GM19035 (cell line): ENCODE measurements around the gene SLC2A8.

Experiments used
- ATAC-seq: cut with Tn5 transposase; IDR thresholded peaks from one replicate; pipeline ENCODE4 v1.9.1; 2021; ENCODE audit not compliant: unreplicated experiment

Gene SLC2A8

DNA sequence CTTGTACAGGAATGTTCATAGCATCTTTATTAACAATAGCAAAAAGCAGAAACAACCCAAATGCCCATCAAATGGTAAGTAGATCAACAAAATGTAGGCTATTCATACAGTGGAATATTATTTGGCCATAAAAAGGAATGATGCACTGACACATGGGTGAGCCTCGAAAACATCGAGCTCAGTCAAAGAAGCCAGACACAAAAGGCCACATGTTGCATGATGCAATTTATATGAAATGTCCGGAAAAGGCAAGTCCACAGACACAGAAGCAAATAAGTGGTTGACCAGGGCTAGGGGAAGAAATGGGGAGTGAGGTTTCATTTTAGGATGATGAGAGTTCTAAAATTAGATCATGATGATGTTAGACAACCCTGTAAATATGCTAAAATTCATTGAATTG lies 16.5 kb upstream of the SLC2A8 start:
- no peak for ATAC-seq

DNA sequence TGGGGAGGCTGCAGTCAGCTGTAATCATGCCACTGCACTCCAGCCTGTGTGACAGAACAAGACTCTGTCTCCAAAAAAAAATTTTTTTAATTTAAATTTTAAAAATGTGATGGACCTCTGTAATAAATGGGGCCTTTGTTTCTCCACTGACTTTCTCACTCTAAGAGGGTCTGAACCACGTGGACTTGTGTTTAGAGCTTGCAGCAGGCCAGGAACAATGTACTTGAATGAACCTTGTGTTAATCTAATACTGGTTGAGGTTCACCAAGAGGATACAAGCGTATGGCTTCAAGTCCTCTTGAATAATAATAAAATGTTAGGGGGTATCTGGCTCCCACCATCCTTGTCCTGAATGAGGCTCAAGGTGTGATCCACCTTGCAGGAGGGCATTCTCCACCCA lies 14.4 kb upstream of the SLC2A8 start:
- no peak for ATAC-seq

DNA sequence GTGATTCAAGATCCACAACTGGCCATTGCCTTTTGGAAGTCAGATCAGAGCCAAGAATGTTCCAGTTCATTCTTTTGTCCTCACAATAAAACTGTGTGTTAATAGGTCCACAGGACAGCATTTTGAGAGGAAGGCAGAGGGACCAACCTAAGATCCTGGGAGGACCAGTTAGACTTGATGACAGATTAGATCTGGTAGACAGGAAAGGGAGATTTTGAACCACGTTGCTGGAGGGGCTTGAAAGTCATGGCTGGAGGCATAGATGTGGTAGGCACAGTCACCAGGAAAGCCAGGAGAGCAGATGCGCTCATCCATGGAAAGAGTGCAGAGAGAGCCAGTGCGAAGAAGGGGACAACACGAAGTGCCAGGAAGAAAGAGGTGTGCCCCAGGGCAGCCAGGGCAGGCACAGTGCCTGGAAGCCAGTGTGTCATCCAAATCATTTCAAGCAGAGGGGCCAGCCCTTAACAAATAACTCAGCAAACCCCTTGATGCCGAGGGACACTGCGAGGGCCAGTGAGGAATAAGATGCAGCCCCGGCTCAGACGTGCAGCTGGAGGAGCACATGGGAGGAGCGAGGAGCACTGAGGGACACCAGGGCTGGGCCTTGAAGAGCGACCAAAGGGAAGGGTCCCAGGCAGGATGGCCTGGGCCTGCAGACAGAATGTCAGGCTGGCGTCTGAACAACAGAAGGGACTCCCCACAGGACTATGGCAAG lies 12.8 kb upstream of the SLC2A8 start:
- no peak for ATAC-seq

GRCh38 chr9:127384901-127385300 lies 12.1 kb upstream of the SLC2A8 start:
- ATAC-seq = no peak

GRCh38 chr9:127386249-127386648 lies 10.7 kb upstream of the SLC2A8 start:
- no peak for ATAC-seq

- ATAC-seq = no peak
Observed at GRCh38 chr9:127386981-127387380, 10.0 kb upstream of the SLC2A8 start.

- peak; percentile 85 for ATAC-seq
Observed at GRCh38 chr9:127388037-127388855, 8.7 kb upstream of the SLC2A8 start.

GRCh38 chr9:127388856-127389238 lies 8.1 kb upstream of the SLC2A8 start:
- ATAC-seq = peak; percentile 8

DNA sequence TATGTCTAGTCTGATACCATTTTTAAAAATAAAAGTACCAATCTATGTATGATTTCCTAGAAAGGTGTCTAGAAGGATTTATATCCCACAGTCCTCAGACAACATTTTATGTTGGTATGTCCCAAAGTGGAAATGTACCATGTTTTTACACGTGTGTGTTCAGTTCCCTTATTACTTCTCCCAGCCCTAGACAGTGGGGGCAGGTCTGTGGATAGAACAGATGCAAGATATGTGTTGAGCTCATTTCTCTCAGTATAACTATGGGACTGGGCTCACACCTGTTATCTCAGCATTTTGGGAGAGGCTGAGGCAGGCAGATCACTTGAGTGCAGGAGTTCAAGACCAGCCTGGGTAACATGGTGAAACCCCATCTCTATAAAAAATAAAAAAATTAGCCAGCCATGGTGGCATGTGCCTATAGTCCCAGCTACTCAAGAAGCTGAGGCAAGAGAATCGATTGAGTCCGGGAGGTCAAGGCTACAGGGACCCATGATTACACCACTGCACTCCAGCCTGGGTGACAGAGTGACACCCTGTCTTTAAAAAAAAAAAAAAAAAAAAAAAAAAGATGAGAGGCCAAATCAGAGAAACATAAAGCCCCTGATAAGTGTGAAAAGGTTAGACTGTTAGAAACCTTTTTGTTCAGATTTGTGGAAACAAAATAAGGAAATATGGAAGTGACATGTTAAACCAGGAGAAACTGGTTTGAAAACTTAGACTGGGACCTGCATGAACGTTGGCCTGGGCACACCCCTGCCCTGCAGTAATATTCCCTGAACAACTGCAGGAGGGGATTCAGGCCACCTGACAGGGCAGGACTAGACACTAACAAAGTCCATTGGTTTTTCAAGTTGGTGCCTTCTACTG lies 7.4 kb upstream of the SLC2A8 start:
- ATAC-seq = no peak

GRCh38 chr9:127390248-127390545 lies 6.8 kb upstream of the SLC2A8 start:
- no peak for ATAC-seq

GRCh38 chr9:127390563-127390962 lies 6.4 kb upstream of the SLC2A8 start:
- ATAC-seq = no peak

GRCh38 chr9:127392166-127392565 lies 4.8 kb upstream of the SLC2A8 start:
- no peak for ATAC-seq

DNA sequence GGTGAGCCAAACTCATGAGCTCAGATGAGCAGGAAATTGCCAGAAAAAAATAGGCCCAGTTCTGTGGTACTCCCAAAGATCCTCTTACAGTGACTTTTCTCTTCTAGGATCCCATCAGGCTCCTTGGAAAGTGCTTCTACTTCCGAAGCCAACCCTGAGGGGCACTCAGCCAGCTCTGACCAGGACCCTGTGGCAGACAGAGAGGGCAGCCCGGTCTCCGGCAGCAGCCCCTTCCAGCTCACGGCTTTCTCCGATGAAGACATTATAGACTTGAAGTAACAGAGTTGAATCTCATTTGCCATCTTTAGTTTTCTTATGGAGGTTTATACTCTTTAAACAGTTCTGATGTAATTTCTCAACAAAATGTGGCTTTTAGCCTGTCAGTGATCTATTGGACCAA lies 4.0 kb upstream of the SLC2A8 start:
- no peak for ATAC-seq

DNA sequence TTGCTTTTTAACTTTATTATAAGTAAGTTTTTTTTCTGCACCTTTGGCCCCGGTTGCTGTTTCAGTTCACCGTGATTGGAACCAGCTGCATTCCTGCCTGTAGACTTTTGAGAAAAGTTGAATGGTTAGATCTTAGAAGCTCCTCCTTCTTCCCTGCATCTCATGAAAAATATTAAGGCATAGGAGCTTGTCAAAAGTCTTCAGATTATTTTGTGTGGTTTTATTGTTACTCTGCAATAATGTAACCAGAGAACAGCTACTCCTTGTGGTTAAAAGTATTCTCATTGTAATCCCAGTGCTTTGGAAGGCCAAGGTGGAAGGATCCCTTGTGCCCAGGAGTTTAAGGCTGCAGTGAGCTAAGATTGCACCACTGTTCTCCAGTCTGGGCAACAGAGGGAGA lies 3.3 kb upstream of the SLC2A8 start:
- ATAC-seq = no peak

- no peak for ATAC-seq
Observed at GRCh38 chr9:127395497-127396252, 1.3 kb upstream of the SLC2A8 start.

DNA sequence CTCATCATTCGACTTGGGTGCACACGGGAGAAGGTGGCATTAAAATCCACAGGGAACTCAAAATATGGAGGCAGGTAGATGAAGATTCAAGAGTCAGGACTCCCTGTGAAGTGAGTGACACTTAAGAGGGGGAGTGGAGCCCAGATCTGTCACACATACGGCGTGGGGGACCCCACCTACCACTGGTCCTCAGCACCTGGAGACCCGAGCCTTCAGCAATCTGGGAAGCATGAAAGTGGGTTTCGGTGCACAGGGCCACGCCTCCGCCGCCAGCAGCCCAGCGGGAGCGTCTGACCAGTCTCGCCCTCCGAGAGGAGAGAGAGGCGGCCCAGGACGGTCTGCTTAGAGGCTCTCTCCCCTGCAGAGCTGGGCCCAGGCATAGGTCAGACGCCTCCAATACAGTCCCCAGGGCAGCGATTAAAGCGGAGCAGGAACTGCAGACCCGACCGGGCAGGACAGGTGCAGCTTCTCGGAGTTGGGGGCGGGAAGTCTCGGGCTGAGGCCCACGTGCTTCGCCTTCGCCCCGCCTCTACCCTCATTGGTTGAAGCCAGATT lies 639 bp upstream of the SLC2A8 start:
- ATAC-seq = no peak

GRCh38 chr9:127397646-127398274 lies 791 bp downstream of the SLC2A8 start:
- ATAC-seq = no peak

DNA sequence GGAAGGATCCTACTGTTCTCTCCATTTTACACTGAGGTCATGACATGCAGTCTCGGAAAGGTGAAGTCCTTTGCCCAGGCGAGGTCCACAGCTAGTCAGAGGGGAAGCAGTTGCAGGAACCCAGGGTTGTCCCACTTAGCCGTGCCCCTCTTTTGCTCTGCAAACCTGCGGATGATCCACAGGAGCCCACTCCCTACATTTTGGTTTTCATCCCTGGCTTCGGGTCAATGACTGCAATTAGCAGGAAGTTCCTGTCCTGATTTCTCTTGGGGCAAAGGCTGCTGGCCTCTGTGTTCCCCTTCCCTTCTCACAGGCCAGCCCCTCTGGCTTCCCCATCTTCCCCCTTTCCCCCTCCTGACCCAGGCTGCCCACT lies 1.3 kb downstream of the SLC2A8 start:
- ATAC-seq = no peak

DNA sequence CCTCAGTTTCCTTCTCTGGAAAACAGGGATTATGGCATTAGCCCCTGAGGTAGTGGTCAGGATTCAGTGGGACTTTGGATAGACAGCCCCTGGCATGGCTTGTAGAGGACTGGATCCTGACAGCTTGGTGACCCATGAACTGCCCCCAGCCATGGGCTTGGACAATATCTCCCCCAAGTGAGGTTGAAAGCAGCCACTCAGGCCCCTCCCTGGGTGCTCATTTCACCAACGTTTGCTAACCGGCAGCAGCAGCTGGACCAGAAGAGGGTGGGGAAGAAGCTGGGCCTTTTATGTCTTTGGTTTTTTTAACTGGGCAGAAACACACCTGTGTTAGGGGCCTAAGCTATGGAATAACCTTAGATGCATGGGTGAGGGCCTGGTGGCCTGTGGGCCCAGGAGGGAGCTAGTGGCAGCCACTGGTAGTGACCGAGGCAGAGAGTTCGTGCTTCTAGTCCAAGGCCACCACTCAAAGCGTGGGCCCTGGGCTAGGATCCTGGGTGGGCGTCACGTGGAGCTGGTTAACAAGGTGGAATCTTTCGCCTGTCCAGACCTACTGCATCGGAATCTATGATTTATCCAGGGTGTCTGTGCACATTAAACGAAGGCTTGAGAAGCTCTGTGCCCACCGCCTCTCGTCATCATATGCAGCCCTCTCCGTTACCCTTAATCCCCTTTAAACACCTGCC lies 1.9 kb downstream of the SLC2A8 start:
- no peak for ATAC-seq
